GM18873 (cell line): Measurements from ENCODE around the gene ULK4.
"Not testable (repeated sequence)": the region's sequence is repeated elsewhere in the genome, so short reads cannot be mapped to it uniquely, and the experiment has no call there.

Experiments
- ATAC-seq: cut with Tn5 transposase; IDR thresholded peaks from one replicate; pipeline ENCODE4 v1.9.1; 2021; ENCODE audit warnings: mild to moderate bottlenecking, moderate library complexity, moderate number of reproducible peaks; ENCODE audit not compliant: unreplicated experiment, low FRiP score

The ULK4 gene

DNA sequence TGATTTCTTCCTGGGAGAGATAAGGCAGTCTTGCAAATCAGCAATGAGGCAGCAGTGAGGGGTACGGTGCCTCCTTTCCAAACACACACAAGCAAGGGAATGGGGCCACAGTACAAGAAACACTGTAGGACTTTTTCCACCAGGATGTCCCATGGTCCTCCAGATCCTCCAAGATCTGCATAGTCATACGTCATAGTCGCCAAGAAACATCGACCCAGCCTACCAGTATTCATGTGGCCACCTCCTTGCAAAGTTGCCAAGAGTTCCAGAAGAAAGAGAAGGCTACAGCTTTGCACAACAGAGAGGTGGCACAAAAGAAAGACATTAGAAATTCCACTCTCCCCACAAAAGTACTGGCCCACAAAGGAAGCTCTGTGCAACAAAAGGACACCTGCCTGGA, 504.7 kb downstream of the ULK4 start:
- no peak for ATAC-seq

DNA sequence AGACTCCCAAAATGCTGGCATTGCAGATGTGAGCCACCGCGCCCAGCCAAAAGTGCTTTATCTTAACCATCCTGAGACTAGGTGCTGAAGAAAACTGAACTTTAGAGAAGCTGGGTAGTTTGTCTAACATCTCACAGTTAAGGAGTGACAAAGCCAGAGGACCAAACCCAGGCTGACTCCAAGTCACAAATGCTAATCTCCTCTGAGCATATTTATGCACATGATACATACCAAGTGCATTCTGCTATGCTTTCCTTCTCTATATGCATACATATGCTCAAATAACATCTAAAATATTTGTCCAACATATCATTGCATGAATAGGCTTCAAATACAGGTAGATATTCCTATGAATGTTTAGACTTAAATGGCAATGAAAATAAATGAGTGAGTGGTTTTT, 505.7 kb downstream of the ULK4 start:
- no peak for ATAC-seq

DNA sequence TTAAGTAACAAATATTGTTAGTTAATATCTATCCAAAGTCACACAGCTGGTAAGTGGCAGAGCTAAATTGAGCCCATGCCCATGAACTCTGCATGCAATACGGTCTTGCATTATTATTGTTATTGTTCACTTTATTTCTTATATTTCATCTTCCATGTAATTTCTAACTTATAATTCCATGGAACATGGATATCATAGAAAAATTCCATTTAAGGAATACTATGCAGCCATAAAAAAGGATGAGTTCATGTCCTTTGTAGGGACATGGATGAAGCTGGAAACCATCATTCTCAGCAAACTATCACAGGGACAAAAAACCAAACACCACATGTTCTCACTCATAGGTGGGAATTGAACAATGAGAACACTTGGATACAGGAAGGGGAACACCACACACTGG, 508.3 kb downstream of the ULK4 start:
- ATAC-seq = not testable (repeated sequence)

DNA sequence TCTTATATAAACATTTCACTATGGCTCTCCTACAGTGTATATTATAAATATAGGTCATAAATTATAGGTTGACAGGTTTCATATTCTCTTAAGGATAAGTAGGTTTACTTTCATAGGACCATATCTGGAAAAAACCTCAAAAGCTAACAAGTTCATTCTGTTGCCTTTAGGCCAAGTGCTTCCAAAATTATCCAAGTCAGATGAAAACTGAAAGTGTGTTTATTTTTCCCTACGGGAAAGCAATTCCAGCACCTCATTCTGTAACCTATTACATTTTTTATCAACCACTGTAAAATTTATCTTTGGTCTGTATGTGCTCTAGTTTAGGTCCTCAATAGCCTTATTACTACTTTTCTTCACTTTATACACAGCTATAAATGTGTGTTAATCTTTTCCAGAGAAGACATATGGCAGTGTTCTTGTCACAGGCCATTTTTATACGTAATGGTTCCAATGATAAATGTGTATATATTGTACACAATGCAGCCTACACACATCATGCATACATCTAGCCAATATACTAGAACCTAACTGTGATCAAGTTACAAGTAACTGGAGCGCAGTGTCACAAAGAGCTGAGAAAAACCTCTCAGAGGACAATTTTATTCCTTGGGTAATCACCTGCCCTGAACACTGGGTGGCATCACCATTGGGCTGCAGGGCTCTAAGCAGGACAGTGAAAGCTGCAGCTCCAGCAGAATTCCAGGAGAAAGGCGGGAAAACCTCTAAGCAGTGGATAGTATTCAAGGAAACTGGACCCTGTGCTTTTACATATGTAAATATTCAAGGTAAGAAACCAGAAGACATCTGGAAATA, 511.3 kb downstream of the ULK4 start:
- no peak for ATAC-seq

DNA sequence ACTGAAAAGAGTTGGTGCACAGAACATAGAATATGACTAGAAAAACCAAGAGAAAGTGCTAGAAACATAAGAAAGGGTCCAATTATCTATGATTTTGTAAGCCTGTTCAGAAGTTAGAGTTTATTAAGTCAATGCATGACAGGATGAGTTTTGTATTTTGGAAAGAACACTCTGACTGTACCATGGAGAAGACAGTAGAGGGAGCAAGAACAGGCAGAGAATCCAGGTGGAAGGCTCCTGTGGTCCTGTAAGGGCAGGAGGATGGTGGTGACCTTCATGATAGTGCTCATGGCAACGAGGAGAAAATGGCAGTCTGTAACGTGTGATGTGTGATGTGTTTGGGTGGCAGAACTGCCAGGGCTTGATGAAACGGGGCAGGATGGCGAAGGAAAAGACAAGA, 513.5 kb downstream of the ULK4 start:
- ATAC-seq = no peak

DNA sequence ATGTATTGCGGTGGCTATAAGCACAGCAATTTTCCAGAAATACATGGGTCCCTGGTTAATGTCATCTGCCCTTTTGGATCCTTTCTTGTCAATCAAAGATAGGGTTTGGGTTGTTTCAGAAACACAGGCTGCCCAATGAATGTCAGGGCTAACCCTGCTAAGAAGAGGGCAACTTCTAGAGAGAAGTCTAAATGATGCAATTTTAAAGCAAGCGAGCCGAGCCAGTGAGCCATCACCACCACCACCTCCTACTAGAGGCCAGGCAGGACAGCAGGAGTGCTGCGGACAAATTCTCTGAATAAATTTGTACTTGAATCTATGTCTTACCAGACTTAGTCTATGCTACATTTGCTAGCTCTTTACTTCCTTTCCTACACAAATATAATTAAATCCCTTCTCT, 514.2 kb downstream of the ULK4 start:
- no peak for ATAC-seq

DNA sequence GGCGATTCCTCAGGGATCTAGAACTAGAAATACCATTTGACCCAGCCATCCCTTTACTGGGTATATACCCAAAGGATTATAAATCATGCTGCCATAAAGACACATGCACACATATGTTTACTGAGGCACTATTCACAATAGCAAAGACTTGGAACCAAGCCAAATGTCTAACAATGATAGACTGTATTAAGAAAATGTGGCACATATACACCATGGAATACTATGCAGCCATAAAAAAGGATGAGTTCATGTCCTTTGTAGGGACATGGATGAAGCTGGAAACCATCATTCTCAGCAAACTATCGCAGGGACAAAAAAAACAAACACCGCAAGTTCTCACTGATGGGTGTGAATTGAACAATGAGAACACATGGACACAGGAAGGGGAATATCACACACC, 515.6 kb downstream of the ULK4 start:
- not testable (repeated sequence) for ATAC-seq

DNA sequence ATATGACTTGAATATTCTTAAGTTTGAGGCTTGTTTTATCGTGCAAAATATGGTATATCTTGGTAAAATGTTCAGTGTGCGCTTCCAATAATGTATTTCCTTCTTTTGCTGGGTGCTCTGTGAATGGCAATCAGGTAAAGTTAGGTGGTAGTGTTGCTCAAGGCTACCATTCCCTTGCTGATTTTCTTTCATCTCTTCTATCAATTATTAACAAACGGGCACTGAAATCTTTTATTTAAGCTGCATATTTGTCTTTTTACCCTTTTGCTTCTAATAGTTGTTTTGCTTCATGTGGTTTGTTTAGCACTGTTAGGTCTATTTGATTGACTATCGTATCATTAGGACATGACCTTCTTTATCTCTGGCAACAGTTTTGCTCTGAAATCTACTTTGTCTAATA, 520.3 kb downstream of the ULK4 start:
- ATAC-seq = no peak

DNA sequence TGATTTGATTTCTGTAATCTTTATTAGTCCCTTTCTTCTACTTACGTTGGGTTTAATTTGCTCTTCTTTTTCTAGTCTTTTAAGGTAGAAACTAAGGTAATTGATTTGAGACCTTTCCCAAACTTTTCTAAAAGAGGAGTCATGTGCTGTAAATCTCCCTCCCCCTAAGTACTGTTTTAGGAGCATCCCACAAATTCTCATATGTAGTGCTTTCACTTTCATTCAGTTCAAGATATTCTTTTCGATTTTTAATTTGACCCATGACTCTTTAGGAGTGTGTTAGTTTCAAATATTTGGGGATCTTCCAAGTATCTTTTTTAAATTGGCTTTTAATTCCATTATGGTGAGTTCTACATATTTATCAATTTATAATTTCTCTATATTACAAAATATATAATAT, 520.8 kb downstream of the ULK4 start:
- ATAC-seq = no peak

DNA sequence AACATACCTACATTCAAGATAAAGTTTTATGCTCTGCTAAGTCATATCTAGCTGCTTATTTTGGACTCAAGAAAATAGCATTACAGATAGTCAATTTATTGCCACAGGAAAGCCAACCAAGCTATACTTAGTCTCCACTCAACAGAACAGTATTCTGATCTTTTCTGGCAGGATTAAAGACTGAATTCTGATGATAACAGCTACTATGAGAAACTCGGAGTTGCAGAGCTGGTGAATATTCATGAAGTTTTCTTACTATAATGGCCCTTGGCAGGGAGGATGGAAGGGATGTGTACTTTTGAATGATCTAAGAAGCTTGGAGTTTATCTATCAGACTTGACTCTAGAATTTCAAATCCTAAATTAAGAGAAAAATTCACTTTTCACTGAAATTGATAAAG, 524.9 kb downstream of the ULK4 start:
- ATAC-seq = no peak

DNA sequence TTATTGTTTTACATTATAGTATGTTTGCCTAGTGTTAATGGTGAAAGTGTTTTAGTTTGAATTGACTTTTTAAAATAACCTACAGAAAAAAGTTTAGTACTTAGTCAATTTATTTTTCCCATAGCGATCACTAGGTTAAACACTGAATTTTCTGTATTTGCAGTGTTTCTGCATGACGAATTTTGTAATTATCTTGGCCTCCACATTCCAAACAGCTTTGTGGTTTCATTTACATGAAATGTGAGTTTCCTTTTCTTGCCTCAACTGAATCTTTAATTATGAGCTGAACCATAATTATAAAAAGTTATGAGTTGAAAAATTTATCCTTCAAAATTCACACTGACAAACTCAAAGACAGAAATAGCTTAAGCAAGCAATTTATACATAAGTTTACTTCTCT, 527.1 kb downstream of the ULK4 start:
- no peak for ATAC-seq

DNA sequence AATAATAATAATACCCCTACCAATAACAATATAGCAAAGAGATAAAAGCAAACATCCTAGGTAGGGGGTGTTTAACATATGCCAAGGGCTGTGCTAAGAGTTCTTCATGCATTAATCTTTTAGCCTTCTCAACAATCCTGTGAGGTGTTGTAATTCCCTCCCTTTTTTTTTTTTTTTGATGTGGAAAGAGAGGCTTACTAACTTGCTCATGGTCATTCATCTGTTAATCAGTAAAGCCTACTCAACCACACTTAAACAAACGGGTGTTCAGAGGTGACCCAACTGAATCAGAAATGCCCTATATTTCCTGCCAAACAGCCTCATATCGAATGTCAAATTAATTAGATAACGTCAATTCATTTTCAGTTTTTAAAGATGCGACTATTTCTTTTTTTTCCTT, 530.5 kb downstream of the ULK4 start:
- ATAC-seq = no peak

DNA sequence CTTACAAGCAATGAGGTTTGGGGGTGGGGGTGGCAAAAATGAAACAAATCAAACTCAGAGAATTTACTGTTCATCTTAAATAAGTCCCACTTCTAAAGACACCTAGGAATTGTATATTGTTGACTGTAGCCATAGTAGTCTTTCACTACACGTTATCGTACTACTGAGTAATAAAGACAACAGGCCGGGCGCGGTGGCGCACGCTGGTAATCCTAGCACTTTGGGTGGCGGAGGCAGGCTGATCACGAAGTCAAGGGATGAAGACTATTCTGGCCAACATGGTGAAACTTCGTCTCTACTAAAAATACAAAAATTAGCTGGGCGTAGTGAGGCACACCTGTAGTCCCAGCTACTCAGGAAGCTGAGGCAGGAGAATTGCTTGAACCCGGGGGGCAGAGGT, 531.0 kb downstream of the ULK4 start:
- no peak for ATAC-seq

DNA sequence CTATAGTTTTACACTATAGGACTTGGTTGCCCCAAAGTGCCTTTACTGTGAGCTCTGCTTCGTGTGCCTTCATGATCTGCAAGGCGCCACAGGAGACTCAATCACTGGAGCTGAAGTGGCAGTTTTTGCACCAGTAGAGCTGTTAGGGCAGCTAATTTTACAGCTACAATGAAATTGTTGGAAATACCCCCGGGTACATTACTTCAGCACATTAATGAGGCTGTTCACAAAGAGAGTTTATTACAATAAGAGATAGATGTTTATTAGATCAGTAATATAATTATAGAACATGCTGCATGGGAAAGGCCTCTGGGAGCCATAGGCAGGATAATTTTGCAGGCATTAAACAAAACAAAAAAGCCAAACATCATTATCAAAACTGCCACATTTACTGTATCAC, 531.5 kb downstream of the ULK4 start:
- no peak for ATAC-seq

DNA sequence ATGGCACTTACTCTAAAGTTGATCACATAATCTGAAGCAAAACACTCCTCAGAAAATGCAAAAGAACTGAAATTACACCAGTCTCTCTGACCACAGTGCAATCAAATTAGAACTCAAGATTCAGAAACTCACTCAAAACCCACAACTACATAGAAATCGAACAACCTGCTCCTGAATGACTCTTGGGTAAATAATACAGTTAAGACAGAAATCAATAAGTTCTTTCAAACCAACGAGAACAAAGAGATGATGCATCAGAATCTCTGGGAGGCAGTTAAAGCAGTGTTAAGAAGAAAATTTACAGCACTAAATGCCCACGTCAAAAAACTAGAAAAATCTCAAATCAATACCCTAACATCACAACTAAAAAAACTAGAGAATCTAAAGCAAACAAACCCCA, 535.4 kb downstream of the ULK4 start:
- no peak for ATAC-seq

DNA sequence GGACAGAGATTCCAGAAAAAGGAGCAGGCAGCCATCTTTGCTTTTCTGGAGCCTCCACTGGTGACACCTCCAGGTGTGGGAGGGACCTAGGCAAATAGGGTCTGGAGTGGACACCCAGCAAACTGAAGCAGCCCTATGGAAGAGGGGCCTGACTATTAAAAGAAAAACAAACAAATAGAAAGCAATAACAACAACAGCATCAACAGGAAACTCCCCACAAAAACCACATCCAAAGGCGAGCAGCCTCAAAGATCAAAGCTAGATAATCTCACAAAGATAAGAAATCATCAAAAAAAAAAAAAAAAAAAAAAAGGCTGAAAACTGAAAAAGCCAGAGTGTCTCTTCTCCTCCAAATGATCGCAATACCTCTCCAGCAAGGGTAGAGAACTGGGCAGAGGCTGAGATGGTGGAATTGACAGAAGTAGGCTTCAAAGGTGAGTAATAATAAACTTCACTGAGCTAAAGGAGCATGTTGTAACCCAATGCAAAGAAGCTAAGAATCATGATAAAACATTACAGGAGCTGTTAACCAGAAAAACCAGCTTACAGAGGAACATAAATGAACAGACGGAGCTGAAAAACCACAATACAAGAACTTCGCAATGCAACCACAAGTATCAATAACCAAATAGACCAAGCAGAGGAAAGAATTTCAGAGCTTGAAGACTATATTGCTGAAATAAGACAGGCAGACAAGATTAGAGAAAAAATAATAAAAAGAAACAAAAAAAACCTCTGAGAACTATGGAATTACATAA, 537.2 kb downstream of the ULK4 start:
- ATAC-seq = no peak

DNA sequence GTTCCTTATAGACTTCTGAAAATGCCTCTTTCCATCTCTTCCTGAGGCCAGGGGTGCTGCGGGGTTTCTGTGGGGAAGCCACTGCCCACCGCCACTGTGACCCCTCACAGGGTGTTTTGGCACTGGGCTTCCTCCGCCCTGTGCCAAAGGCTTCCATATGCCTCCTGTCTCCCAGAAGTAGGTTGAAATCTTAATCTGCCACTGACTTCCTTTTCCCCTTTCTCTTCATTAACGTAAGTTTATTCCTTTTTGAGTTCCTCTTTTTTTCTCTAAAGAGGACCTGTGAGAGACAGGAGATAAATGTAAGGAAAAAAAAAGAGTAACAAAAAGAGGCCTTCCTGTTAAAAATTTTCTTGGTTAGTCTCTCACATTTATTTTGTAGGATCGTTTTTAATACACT, 542.1 kb downstream of the ULK4 start:
- ATAC-seq = no peak

DNA sequence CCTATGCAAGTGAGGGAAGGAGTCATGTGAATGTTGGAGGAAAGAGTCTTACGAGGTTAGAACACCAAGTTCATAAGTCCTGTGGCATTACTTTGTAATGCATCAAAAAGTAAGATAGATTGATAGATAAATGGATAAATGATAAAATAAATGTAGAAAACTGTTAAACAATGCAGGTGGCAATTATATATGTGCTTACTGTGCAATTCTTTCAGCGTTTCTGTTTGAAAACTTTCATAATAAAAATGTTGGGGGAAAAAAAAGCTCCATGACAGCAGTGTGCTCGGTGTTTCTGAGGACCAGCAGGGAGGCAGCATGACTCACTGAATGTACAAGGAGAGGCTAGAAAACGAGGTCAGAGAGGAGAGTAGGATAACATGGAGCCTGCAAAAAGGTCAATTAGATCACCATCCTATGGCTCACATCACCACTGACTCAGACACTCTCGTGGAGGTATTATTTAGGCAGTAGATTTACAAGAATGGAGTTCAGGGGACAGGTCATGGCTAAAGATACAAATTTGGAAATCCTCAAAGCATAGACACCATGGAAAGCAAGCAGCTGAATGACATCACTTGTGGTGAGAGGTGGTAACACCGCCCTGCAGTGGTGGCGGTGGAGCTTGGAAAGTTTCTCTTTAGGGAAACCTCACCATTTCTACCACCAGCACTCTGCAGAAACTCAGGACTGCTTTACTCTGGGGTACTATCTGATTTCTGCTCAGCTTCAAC, 542.8 kb downstream of the ULK4 start:
- no peak for ATAC-seq

DNA sequence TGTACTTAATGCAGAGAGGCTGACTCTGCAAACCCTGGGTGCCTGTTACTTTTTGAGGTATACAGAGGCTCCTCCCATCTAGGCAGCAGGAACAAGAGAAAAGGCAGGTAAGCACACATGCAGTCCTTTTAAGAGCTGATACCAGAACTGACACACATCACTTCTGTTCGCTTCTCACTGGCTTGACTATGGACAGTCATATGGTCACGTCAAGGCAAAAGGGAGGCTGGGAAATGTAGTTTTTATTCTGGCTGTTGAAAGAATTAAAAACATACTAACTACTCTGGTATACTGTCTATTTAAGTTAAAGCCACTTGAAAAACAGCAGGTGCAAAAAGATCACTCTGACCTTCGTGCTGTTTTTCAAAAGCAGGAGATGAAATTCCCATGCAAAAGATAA, 544.3 kb downstream of the ULK4 start:
- ATAC-seq = no peak

DNA sequence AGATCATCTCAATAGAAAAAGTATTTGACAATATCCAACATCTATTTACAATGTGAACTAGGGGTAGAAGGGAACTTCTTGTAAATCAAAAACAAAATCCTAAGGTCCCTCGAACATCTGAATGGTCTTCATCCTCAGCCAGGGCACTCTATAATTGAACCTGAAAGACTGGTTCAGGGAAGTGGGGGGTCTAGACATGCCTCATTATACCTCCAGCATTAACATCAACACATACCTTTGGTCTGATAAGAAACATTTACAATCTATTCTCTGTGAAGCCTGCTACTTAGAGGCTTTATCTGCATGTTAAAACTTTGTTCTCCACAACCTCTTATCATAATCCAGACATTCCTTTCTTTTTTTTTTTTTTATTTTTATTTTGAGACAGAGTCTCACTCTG, 550.8 kb downstream of the ULK4 start:
- ATAC-seq = no peak

DNA sequence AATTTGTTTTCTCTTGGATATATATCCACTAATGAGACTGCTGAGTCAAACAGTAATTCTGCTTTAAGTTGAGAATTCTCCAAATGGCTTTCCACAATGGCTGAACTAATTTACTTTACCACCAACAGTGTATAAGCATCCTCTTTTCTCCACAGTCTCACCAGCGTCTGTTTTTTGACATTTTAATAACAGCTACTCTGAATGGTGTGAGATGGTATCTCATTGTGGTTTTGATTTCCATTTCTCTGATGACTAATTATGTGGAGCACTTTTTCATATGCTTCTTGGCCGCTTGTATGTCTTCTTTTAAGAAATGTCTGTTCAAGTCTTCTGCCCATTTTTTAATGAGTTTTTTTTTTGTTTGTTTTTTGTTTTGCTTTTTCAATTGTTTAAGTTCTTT, 556.4 kb downstream of the ULK4 start:
- no peak for ATAC-seq
